ENCODE data around the gene CACNG6.
"Not testable (repeated sequence)": the region's sequence is repeated elsewhere in the genome, so short reads cannot be mapped to it uniquely, and the experiment has no call there.

Gene CACNG6

GRCh38 chr19:53991224-53992113 is at the start of gene CACNG6:
TSS of gene CACNG6 (plus strand) at chr19:53991637. CDS start at chr19:53992878, 1,241 bp downstream.
- peak; percentile 66 for DNase-seq (ENCODE audit: insufficient read length, low spot score)
- FAIRE-seq = peak; percentile 60

- DNase-seq (ENCODE audit: insufficient read length, low spot score) (no peak), FAIRE-seq (no peak)
Observed at GRCh38 chr19:53942001-53942786, 49.2 kb upstream of the CACNG6 start.

GRCh38 chr19:53944416-53944815 is 47.0 kb upstream of the CACNG6 start:
- DNase-seq (ENCODE audit: insufficient read length, low spot score) (no peak), FAIRE-seq (no peak)

GRCh38 chr19:53944933-53945332 is 46.5 kb upstream of the CACNG6 start:
- FAIRE-seq (no peak), DNase-seq (ENCODE audit: insufficient read length, low spot score) (no peak)

GRCh38 chr19:53945441-53945840 is 46.0 kb upstream of the CACNG6 start:
- FAIRE-seq (no peak), DNase-seq (ENCODE audit: insufficient read length, low spot score) (no peak)

GRCh38 chr19:53945998-53946397 is 45.4 kb upstream of the CACNG6 start:
- FAIRE-seq = no peak
- DNase-seq (ENCODE audit: insufficient read length, low spot score) = no peak

- peak; percentile 26 for FAIRE-seq
- DNase-seq (ENCODE audit: insufficient read length, low spot score) = no peak
Observed at GRCh38 chr19:53947624-53948023, 43.8 kb upstream of the CACNG6 start.

GRCh38 chr19:53948611-53949010 is 42.8 kb upstream of the CACNG6 start:
- not testable (repeated sequence) for DNase-seq (ENCODE audit: insufficient read length, low spot score); FAIRE-seq

- no peak for FAIRE-seq
Observed at GRCh38 chr19:53951436-53951835, 40.0 kb upstream of the CACNG6 start.

GRCh38 chr19:53951947-53952346 is 39.5 kb upstream of the CACNG6 start:
- no peak for FAIRE-seq
- no peak for DNase-seq (ENCODE audit: insufficient read length, low spot score)

More at GRCh38 chr19:53951436-53951835, 40.0 kb upstream of the CACNG6 start:
- no peak for DNase-seq (ENCODE audit: insufficient read length, low spot score)

GRCh38 chr19:53953383-53953782 is 38.1 kb upstream of the CACNG6 start:
- DNase-seq (ENCODE audit: insufficient read length, low spot score) (no peak), FAIRE-seq (no peak)

- no peak for FAIRE-seq
- DNase-seq (ENCODE audit: insufficient read length, low spot score) = no peak
Observed at GRCh38 chr19:53957448-53958167, 33.8 kb upstream of the CACNG6 start.

- FAIRE-seq = no peak
- no peak for DNase-seq (ENCODE audit: insufficient read length, low spot score)
Observed at GRCh38 chr19:53958168-53958571, 33.3 kb upstream of the CACNG6 start.

- no peak for FAIRE-seq
- DNase-seq (ENCODE audit: insufficient read length, low spot score) = no peak
Observed at GRCh38 chr19:53958823-53959757, 32.3 kb upstream of the CACNG6 start.

- FAIRE-seq = no peak
- no peak for DNase-seq (ENCODE audit: insufficient read length, low spot score)
Observed at GRCh38 chr19:53960187-53960586, 31.2 kb upstream of the CACNG6 start.

- no peak for DNase-seq (ENCODE audit: insufficient read length, low spot score)
- no peak for FAIRE-seq
Observed at GRCh38 chr19:53960886-53961285, 30.6 kb upstream of the CACNG6 start.

- DNase-seq (ENCODE audit: insufficient read length, low spot score) (peak; percentile 85), FAIRE-seq (no peak)
Observed at GRCh38 chr19:53961523-53962356, 29.7 kb upstream of the CACNG6 start.

GRCh38 chr19:53962887-53963431 is 28.5 kb upstream of the CACNG6 start, which contains the start of gene CACNG8:
TSS of gene CACNG8 (plus strand) at chr19:53962937.
- DNase-seq (ENCODE audit: insufficient read length, low spot score) (no peak), FAIRE-seq (no peak)

GRCh38 chr19:53965091-53965490 is 26.3 kb upstream of the CACNG6 start:
- FAIRE-seq (no peak), DNase-seq (ENCODE audit: insufficient read length, low spot score) (no peak)
